Hematopoietic multipotent progenitor cell treated with erythropoietin and hydrocortisone succinate and interleukin-3 and kit ligand, for 17 days (in vitro differentiated cells): Measurements from ENCODE around the gene GHRL.
"Not testable (repeated sequence)": the region's sequence is repeated elsewhere in the genome, so short reads cannot be mapped to it uniquely, and the experiment has no call there.

ENCODE experiments used
- DNase-seq: peaks from one replicate; pipeline ENCODE4 v3.0.0-alpha.2; 2015; ENCODE audit warnings: low spot score

Gene GHRL

GRCh38 chr3:10273702-10274305 is 18.9 kb downstream of the GHRL start:
- DNase-seq, result no peak

- DNase-seq, result no peak
Measured at GRCh38 chr3:10272977-10273376, 19.8 kb downstream of the GHRL start.

GRCh38 chr3:10272476-10272875 is 20.3 kb downstream of the GHRL start:
- DNase-seq, result not testable (repeated sequence)

GRCh38 chr3:10269443-10269842 is 23.3 kb downstream of the GHRL start:
- DNase-seq, result no peak

GRCh38 chr3:10268930-10269329 is 23.8 kb downstream of the GHRL start:
- DNase-seq, result no peak

GRCh38 chr3:10268116-10268515 is 24.6 kb downstream of the GHRL start:
- DNase-seq, result no peak

GRCh38 chr3:10266936-10267335 is 25.8 kb downstream of the GHRL start:
- DNase-seq, result not testable (repeated sequence)

- no peak for DNase-seq
Measured at GRCh38 chr3:10265833-10266232, 26.9 kb downstream of the GHRL start.

GRCh38 chr3:10263646-10264363 is 28.9 kb downstream of the GHRL start:
- no peak for DNase-seq

- no peak for DNase-seq
Measured at GRCh38 chr3:10262027-10262426, 30.7 kb downstream of the GHRL start.

- no peak for DNase-seq
Measured at GRCh38 chr3:10260211-10260701, 32.5 kb downstream of the GHRL start.

GRCh38 chr3:10259798-10260197 is 32.9 kb downstream of the GHRL start:
- no peak for DNase-seq

- no peak for DNase-seq
Measured at GRCh38 chr3:10259036-10259435, 33.7 kb downstream of the GHRL start.

GRCh38 chr3:10255835-10256234 is 36.9 kb downstream of the GHRL start:
- no peak for DNase-seq

GRCh38 chr3:10253731-10254130 is 39.0 kb downstream of the GHRL start:
- no peak for DNase-seq

- no peak for DNase-seq
Measured at GRCh38 chr3:10251006-10251405, 41.7 kb downstream of the GHRL start.

GRCh38 chr3:10249833-10250232 is 42.9 kb downstream of the GHRL start:
- DNase-seq, result no peak

- peak; percentile 25 for DNase-seq
Measured at GRCh38 chr3:10248984-10249748, 43.6 kb downstream of the GHRL start.

GRCh38 chr3:10248184-10248983 is 44.4 kb downstream of the GHRL start, which contains the start of gene TATDN2:
Gene TATDN2 (plus strand): TSS chr3:10248459. CDS start chr3:10249201, 742 bp downstream.
- DNase-seq, result peak; percentile 95

- no peak for DNase-seq
Measured at GRCh38 chr3:10247679-10248183, 45.0 kb downstream of the GHRL start.

GRCh38 chr3:10245081-10245712 is 47.5 kb downstream of the GHRL start:
- no peak for DNase-seq
